HepG2 (cell line): ENCODE measurements around the gene SRCIN1. TPM values are rescaled to one million over a fixed set of nuclear protein-coding genes. Genes with fewer than 3 reads are reported as not detected.

Source experiments
- ATAC-seq: fragments of 200-7000 bp; cut with Tn5 transposase; 3 replicates; pipeline ENCODE4 v1.9.1; 2020; ENCODE audit warnings: mild to moderate bottlenecking, moderate library complexity
- BruUV-seq: library from RNA; stranded (reverse); fragments of 400-500 nt; replicated peaks from 2 replicates; lab custom pipeline; 2021; lab: Mats Ljungman, UMichigan
- CTCF ChIA-PET: fragments of 300-600 bp; formaldehyde crosslinking; extraction: SDS; loops from one replicate; lab custom pipeline; 2021; ENCODE audit warnings: low total read pairs, inconsistent platforms, low intra/inter-chr PET ratio; lab: Yijun Ruan, JAX
- POLR2A ChIA-PET: fragments of 350-600 bp; sonication (Branson Sonifier 250); formaldehyde crosslinking; loops from one replicate; lab custom pipeline; 2020; ENCODE audit warnings: antibody characterized with exemption, inconsistent platforms; lab: Yijun Ruan, JAX
- DNase-seq: peaks from one replicate; pipeline ENCODE4 v3.0.0-alpha.2; 2015; ENCODE audit warnings: low spot score
- FAIRE-seq: peaks from 3 replicates; lab custom pipeline; 2011; peaks lifted over from hg19 to GRCh38; lab: Jason Lieb, UNC
- H2AFZ ChIP-seq: one replicate; pipeline ENCODE4 v1.6.1; 2011; ENCODE audit warnings: low read length, inconsistent platforms
- H3K27ac ChIP-seq: fragments of 300-600 bp; 3 replicates; pipeline ENCODE4 v1.8.0; 2011; ENCODE audit warnings: mixed run types, mild to moderate bottlenecking, mixed read lengths, low read length, inconsistent platforms; ENCODE audit not compliant: insufficient read depth; ENCODE audit errors: extremely low read length
- H3K27me3 ChIP-seq, 2 experiments: fragments of 200-600 bp in 1 of 2; 2 replicates in 1 of 2; 3 replicates in 1 of 2; pipeline versions ENCODE4 v1.6.0 to v1.8.0; 2011; ENCODE audit warnings: low read length in 2 of 2, mild to moderate bottlenecking in 2 of 2, moderate library complexity in 2 of 2, inconsistent platforms in 1 of 2; ENCODE audit not compliant: insufficient read depth in 2 of 2, control insufficient read depth in 1 of 2
- H3K36me3 ChIP-seq, 2 experiments: fragments of 200-600 bp in 1 of 2; replicated peaks in 1 of 2; 2 replicates in 1 of 2; 3 replicates in 1 of 2; pipeline versions ENCODE4 v1.5.1 to v1.8.0; 2011; ENCODE audit warnings: low read length in 2 of 2, inconsistent platforms in 1 of 2; ENCODE audit not compliant: insufficient read depth in 2 of 2, control insufficient read depth in 1 of 2
- H3K4me1 ChIP-seq: 2 replicates; pipeline ENCODE4 v1.5.1; 2012; ENCODE audit warnings: low read length, inconsistent platforms; ENCODE audit not compliant: insufficient read depth
- H3K4me2 ChIP-seq: 2 replicates; pipeline ENCODE4 v1.6.0; 2011; ENCODE audit warnings: low read depth, low read length, inconsistent platforms
- H3K4me3 ChIP-seq, 3 experiments: fragments of 200-600 bp in 1 of 3; sonication (generic), shearing (Covaris generic) in 1 of 3; replicated peaks in 1 of 3; 2 replicates each; pipeline ENCODE4 v1.5.1; 2011 to 2016; ENCODE audit warnings: low read length in 3 of 3, inconsistent platforms in 2 of 3, low read depth in 2 of 3, mild to moderate bottlenecking in 2 of 3, control low read depth in 1 of 3, mixed read lengths in 1 of 3; ENCODE audit not compliant: insufficient read depth in 1 of 3
- H3K79me2 ChIP-seq: one replicate; pipeline ENCODE4 v1.6.1; 2011; ENCODE audit warnings: low read length, inconsistent platforms; ENCODE audit not compliant: insufficient read depth
- H3K9ac ChIP-seq: 2 replicates; pipeline ENCODE4 v1.6.0; 2011; ENCODE audit warnings: mild to moderate bottlenecking, low read depth, low read length, inconsistent platforms; ENCODE audit not compliant: insufficient read depth
- H3K9me3 ChIP-seq: 2 replicates; pipeline ENCODE4 v1.5.1; 2012; ENCODE audit warnings: mild to moderate bottlenecking, low read length
- H4K20me1 ChIP-seq: 2 replicates; pipeline ENCODE4 v1.6.0; 2011; ENCODE audit warnings: inconsistent platforms, mild to moderate bottlenecking, low read length, moderate library complexity; ENCODE audit not compliant: insufficient read depth
- CBX5 ChIP-seq: sonication (generic); formaldehyde crosslinking; IDR thresholded peaks from 2 replicates; pipeline ENCODE4 v1.4.0; 2020; ENCODE audit warnings: missing genetic modification reagents, borderline replicate concordance
- CREB3 ChIP-seq: sonication (generic); formaldehyde crosslinking; IDR thresholded peaks from 2 replicates; pipeline ENCODE4 v1.5.0; 2020; ENCODE audit warnings: missing genetic modification reagents
- FOSL2 ChIP-seq: sonication (generic); formaldehyde crosslinking; IDR thresholded peaks from 2 replicates; pipeline ENCODE4 v1.4.0; 2020; ENCODE audit warnings: missing genetic modification reagents
- GATAD1 ChIP-seq: IDR thresholded peaks from 2 replicates; pipeline ENCODE4 v1.6.1; 2016; ENCODE audit warnings: missing genetic modification reagents, missing compliant biosample characterization
- ISX ChIP-seq: sonication (generic); formaldehyde crosslinking; conservative IDR thresholded peaks from 2 replicates; pipeline ENCODE4 v1.5.0; 2020; ENCODE audit warnings: missing genetic modification reagents
- PITX1 ChIP-seq: sonication (generic); formaldehyde crosslinking; IDR thresholded peaks from 2 replicates; pipeline ENCODE4 v1.5.1; 2020; ENCODE audit warnings: mild to moderate bottlenecking, missing genetic modification reagents
- REL ChIP-seq: sonication (generic); formaldehyde crosslinking; conservative IDR thresholded peaks from 2 replicates; pipeline ENCODE4 v1.8.0; 2022; ENCODE audit warnings: mild to moderate bottlenecking, missing genetic modification reagents, moderate library complexity
- RFX5 ChIP-seq: IDR thresholded peaks from 2 replicates; pipeline ENCODE4 v1.6.1; 2011; ENCODE audit warnings: low read depth, low read length, improper control_type of control experiment
- TP53 ChIP-seq: sonication (generic); formaldehyde crosslinking; conservative IDR thresholded peaks from 2 replicates; pipeline ENCODE4 v1.4.0; 2020; ENCODE audit warnings: missing genetic modification reagents
- U2AF2 ChIP-seq: fragments of 200-400 bp; formaldehyde crosslinking; IDR thresholded peaks from 2 replicates; pipeline ENCODE4 v1.6.1; 2017; ENCODE audit warnings: low read depth, mild to moderate bottlenecking, low read length
- ZBTB46 ChIP-seq: sonication (generic); formaldehyde crosslinking; IDR thresholded peaks from 2 replicates; pipeline ENCODE4 v1.4.0; 2020; ENCODE audit warnings: mild to moderate bottlenecking, missing genetic modification reagents, borderline replicate concordance
- ZFX ChIP-seq: sonication (generic); formaldehyde crosslinking; IDR thresholded peaks from 2 replicates; pipeline ENCODE4 v1.4.0; 2020; ENCODE audit warnings: mild to moderate bottlenecking, low read depth, missing genetic modification reagents, moderate library complexity
- ZNF235 ChIP-seq: sonication (generic); formaldehyde crosslinking; IDR thresholded peaks from 2 replicates; pipeline ENCODE4 v1.8.1; 2023; ENCODE audit warnings: mild to moderate bottlenecking, missing genetic modification reagents, borderline replicate concordance
- ZNF263 ChIP-seq: sonication (generic); formaldehyde crosslinking; IDR thresholded peaks from 2 replicates; pipeline ENCODE4 v1.4.0; 2020; ENCODE audit warnings: missing genetic modification reagents
- ZNF331 ChIP-seq: sonication (generic); formaldehyde crosslinking; IDR thresholded peaks from 2 replicates; pipeline ENCODE4 v1.4.0; 2020; ENCODE audit warnings: missing genetic modification reagents
- ZNF33B ChIP-seq: sonication (generic); formaldehyde crosslinking; IDR thresholded peaks from 2 replicates; pipeline ENCODE4 v1.5.1; 2020; ENCODE audit warnings: mild to moderate bottlenecking, missing genetic modification reagents
- WGBS: methylation state at CpG from one replicate; pipeline ENCODE4 v1.1.6; 2017; ENCODE audit warnings: low lambda C conversion rate; 5-methylcytosine and 5-hydroxymethylcytosine counted together
- in situ Hi-C: cut with HindIII; loops from 2 replicates; pipeline ENCODE4 v1.10.0; 2017; ENCODE audit warnings: low pct_unique_long_range_greater_than_20kb; ENCODE audit not compliant: extremely low pct_ligation_motif_present
- intact Hi-C: fragments of 100-400 bp; cut with micrococcal nuclease; formaldehyde crosslinking; loops from one replicate; pipeline ENCODE4 v1.10.0; 2022; ENCODE audit not compliant: unreplicated experiment
- polyA plus RNA-seq, 8 experiments: library from polyadenylated mRNA; depleted of rRNA in 3 of 8; stranded (reverse) in 7 of 8; unstranded in 1 of 8; fragments of >200 nt; fragmentation: Illumina TruSeq in 4 of 8; extraction: Trizol in 4 of 8; gene quantifications; 2 replicates each; pipeline versions ENCODE4 v1.2.1 to v1.2.3, GENCODE V29; 2011 to 2016; ENCODE audit warnings: low read depth in 4 of 8, missing spikeins in 1 of 8, mixed read lengths in 1 of 8; ENCODE audit not compliant: insufficient read depth in 1 of 8
- total RNA-seq, 5 experiments: library from RNA; depleted of rRNA; stranded (reverse); fragments of >200 nt; fragmentation: Illumina TruSeq; extraction: Trizol; gene quantifications; 2 replicates each; pipeline ENCODE4 v1.2.3, GENCODE V29; 2016; ENCODE audit warnings: low read depth in 1 of 5
- TF ChIP-seq, protein P1 (sequence below): conservative IDR thresholded peaks from 2 replicates; pipeline ENCODE4 v1.6.1; 2018; ENCODE audit warnings: missing genetic modification reagents
- TF ChIP-seq, protein P2 (sequence below): sonication (generic); formaldehyde crosslinking; IDR thresholded peaks from 2 replicates; pipeline ENCODE4 v1.4.0; 2020; ENCODE audit warnings: missing genetic modification reagents, borderline replicate concordance

Gene SRCIN1
- total and polyA plus RNA-seq, 2 of the 13 experiments (the other 11 are each of a cell fraction or from before 2014, with no cell fraction given), result 1.2 to 9.6 TPM

- Histone ChIP-seq H3K9ac (peak overlapping the region; percentile 77), H3K9me3 (no peaks in the 10 kb centered on the region), H4K20me1 (no peaks in the 10 kb centered on the region), H3K27me3 (no peaks in the 10 kb centered on the region), H3K36me3 (no peaks in the 10 kb centered on the region), H2AFZ (no peak overlapping the region), H3K4me2 (peak overlapping the region; percentile 81), H3K4me1 (peaks cover 91% of the 10 kb centered on the region), H3K4me3 (peak overlapping the region in 1 of 3 experiments; percentile 56; a peak in 2 of 6 replicates), H3K27ac (peak overlapping the region; percentile 95), H3K79me2 (peaks cover 2% of the 10 kb centered on the region)
- in situ Hi-C loops, result no loop called here
- POLR2A ChIA-PET, result interaction anchor here (2.1 to 9.0 kb wide), 5 partner anchors 13 to 40 kb away, joined by 6 to 291 read pairs (median 25); partner anchors contain the start of gene SRCIN1
- CTCF ChIA-PET, result interaction anchor here (1.4 kb wide), 1 partner anchor 13 kb away, joined by 5 read pairs; no protein-coding TSS in a partner anchor
- FAIRE-seq (no peak), ATAC-seq (no peak), DNase-seq (no peak)
- WGBS, result 91% methylated on average over 2 of the region's 2 CpGs
- BruUV-seq, result no TSS peak
- intact Hi-C loops, result no loop called here
- TF ChIP-seq TP53 (CRISPR knock-in tag), result no peak
- no peak for TF ChIP-seq FOSL2 (CRISPR knock-in tag)
- TF ChIP-seq U2AF2, result no peak
- TF ChIP-seq PITX1 (CRISPR knock-in tag), result no peak
- no peak for TF ChIP-seq ZNF33B (CRISPR knock-in tag)
- TF ChIP-seq CREB3 (CRISPR knock-in tag), result no peak
- no peak for TF ChIP-seq ZNF235
- no peak for TF ChIP-seq REL (CRISPR knock-in tag)
- TF ChIP-seq, protein P1, sequence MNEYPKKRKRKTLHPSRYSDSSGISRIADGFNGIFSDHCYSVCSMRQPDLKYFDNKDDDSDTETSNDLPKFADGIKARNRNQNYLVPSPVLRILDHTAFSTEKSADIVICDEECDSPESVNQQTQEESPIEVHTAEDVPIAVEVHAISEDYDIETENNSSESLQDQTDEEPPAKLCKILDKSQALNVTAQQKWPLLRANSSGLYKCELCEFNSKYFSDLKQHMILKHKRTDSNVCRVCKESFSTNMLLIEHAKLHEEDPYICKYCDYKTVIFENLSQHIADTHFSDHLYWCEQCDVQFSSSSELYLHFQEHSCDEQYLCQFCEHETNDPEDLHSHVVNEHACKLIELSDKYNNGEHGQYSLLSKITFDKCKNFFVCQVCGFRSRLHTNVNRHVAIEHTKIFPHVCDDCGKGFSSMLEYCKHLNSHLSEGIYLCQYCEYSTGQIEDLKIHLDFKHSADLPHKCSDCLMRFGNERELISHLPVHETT (CRISPR knock-in tag), result no peak
- no peak for TF ChIP-seq CBX5 (CRISPR knock-in tag)
- TF ChIP-seq ZBTB46 (CRISPR knock-in tag), result no peak
- TF ChIP-seq RFX5, result no peak
- TF ChIP-seq, protein P2, sequence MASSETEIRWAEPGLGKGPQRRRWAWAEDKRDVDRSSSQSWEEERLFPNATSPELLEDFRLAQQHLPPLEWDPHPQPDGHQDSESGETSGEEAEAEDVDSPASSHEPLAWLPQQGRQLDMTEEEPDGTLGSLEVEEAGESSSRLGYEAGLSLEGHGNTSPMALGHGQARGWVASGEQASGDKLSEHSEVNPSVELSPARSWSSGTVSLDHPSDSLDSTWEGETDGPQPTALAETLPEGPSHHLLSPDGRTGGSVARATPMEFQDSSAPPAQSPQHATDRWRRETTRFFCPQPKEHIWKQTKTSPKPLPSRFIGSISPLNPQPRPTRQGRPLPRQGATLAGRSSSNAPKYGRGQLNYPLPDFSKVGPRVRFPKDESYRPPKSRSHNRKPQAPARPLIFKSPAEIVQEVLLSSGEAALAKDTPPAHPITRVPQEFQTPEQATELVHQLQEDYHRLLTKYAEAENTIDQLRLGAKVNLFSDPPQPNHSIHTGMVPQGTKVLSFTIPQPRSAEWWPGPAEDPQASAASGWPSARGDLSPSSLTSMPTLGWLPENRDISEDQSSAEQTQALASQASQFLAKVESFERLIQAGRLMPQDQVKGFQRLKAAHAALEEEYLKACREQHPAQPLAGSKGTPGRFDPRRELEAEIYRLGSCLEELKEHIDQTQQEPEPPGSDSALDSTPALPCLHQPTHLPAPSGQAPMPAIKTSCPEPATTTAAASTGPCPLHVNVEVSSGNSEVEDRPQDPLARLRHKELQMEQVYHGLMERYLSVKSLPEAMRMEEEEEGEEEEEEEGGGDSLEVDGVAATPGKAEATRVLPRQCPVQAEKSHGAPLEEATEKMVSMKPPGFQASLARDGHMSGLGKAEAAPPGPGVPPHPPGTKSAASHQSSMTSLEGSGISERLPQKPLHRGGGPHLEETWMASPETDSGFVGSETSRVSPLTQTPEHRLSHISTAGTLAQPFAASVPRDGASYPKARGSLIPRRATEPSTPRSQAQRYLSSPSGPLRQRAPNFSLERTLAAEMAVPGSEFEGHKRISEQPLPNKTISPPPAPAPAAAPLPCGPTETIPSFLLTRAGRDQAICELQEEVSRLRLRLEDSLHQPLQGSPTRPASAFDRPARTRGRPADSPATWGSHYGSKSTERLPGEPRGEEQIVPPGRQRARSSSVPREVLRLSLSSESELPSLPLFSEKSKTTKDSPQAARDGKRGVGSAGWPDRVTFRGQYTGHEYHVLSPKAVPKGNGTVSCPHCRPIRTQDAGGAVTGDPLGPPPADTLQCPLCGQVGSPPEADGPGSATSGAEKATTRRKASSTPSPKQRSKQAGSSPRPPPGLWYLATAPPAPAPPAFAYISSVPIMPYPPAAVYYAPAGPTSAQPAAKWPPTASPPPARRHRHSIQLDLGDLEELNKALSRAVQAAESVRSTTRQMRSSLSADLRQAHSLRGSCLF, result no peak
- TF ChIP-seq ISX (CRISPR knock-in tag), result no peak
- no peak for TF ChIP-seq ZFX (CRISPR knock-in tag)
- TF ChIP-seq ZNF263, result no peak
- TF ChIP-seq GATAD1 (CRISPR knock-in tag), result no peak
- no peak for TF ChIP-seq ZNF331 (CRISPR knock-in tag)
Observed at GRCh38 chr17:38619451-38619795, 13.7 kb upstream of the SRCIN1 start.
